ENCODE data around the gene CD247. TPM values are rescaled to one million over a fixed set of nuclear protein-coding genes. Genes with fewer than 3 reads are reported as not detected.

The CD247 gene
- total RNA-seq, 4 donors from 2014 or later: 1.3 to 3.1 (median 1.4) TPM

- no peak for DNase-seq
- 85 to 87% methylated on average over 16 to 19 of the region's 19 CpGs for WGBS, 2 donors
- intact Hi-C loops (cut with DNase I): no loop called here
- no peak overlapping the region for H3K4me3 ChIP-seq (replicated peaks in 1 of 3)
- H3K27me3 ChIP-seq: no peaks in the 10 kb centered on the region
- no peak for TF ChIP-seq CTCF (IDR thresholded peaks at IDR 0.05)
- no peak for TF ChIP-seq POLR2A (IDR thresholded peaks at IDR 0.05)
- no peaks in the 10 kb centered on the region for H3K36me3 ChIP-seq
- H3K27ac ChIP-seq: no peak overlapping the region
- H3K4me1 ChIP-seq: no peaks in the 10 kb centered on the region
- H3K9me3 ChIP-seq: no peaks in the 10 kb centered on the region
These were observed 1.6 kb downstream of the CD247 start for GRCh38 chr1:167516404-167517388.

- Histone ChIP-seq H3K36me3 (no peaks in the 10 kb centered on the region), H3K27ac (no peak overlapping the region), H3K9me3 (no peaks in the 10 kb centered on the region), H3K4me1 (no peaks in the 10 kb centered on the region), H3K27me3 (no peaks in the 10 kb centered on the region), H3K4me3 (replicated peaks in 1 of 3) (no peak overlapping the region)
- TF ChIP-seq CTCF (IDR thresholded peaks at IDR 0.05) (no peak), POLR2A (IDR thresholded peaks at IDR 0.05) (no peak)
- DNase-seq: no peak
- intact Hi-C loops (cut with DNase I): no loop called here
- 85 to 91% methylated on average over 4 of the region's 4 CpGs for WGBS, 2 donors
These were observed 2.4 kb downstream of the CD247 start for GRCh38 chr1:167515893-167516321.

GRCh38 chr1:167515461-167515860 is 2.9 kb downstream of the CD247 start:
- 91 to 93% methylated on average over 3 of the region's 3 CpGs for WGBS, 2 donors
- Histone ChIP-seq H3K9me3 (no peaks in the 10 kb centered on the region), H3K36me3 (no peaks in the 10 kb centered on the region), H3K4me3 (replicated peaks in 1 of 3) (no peak overlapping the region), H3K27ac (no peak overlapping the region), H3K4me1 (no peaks in the 10 kb centered on the region), H3K27me3 (no peaks in the 10 kb centered on the region)
- DNase-seq: no peak
- intact Hi-C loops (cut with DNase I): no loop called here
- TF ChIP-seq POLR2A (IDR thresholded peaks at IDR 0.05) (no peak), CTCF (IDR thresholded peaks at IDR 0.05) (no peak)

- H3K9me3 ChIP-seq: no peaks in the 10 kb centered on the region
- H3K4me1 ChIP-seq: no peaks in the 10 kb centered on the region
- H3K27me3 ChIP-seq: no peaks in the 10 kb centered on the region
- 89 to 94% methylated on average over 9 of the region's 9 CpGs for whole genome bisulfite sequencing, 2 donors
- H3K4me3 ChIP-seq (replicated peaks in 1 of 3): no peak overlapping the region
- intact Hi-C loops (cut with DNase I): no loop called here
- H3K36me3 ChIP-seq: no peaks in the 10 kb centered on the region
- DNase-seq: no peak
- TF ChIP-seq CTCF (IDR thresholded peaks at IDR 0.05) (no peak), POLR2A (IDR thresholded peaks at IDR 0.05) (no peak)
- H3K27ac ChIP-seq: no peak overlapping the region
These were observed 4.0 kb downstream of the CD247 start for GRCh38 chr1:167514288-167514687.

GRCh38 chr1:167512046-167512654 is 6.2 kb downstream of the CD247 start:
- intact Hi-C loops (cut with DNase I): no loop called here
- no peak overlapping the region for H3K27ac ChIP-seq
- H3K36me3 ChIP-seq: no peaks in the 10 kb centered on the region
- H3K4me1 ChIP-seq: no peaks in the 10 kb centered on the region
- H3K4me3 ChIP-seq (replicated peaks in 1 of 3): no peak overlapping the region
- 46 to 57% methylated on average over 7 of the region's 7 CpGs for WGBS, 2 donors
- no peak for TF ChIP-seq POLR2A (IDR thresholded peaks at IDR 0.05)
- no peaks in the 10 kb centered on the region for H3K9me3 ChIP-seq
- H3K27me3 ChIP-seq: no peaks in the 10 kb centered on the region
- no peak for DNase-seq

Measured in thyroid gland (tissue), 4 donors.